Peyer's patch (tissue), 4 donors: ENCODE data around the gene RERE. TPM values are rescaled to one million over a fixed set of nuclear protein-coding genes. Genes with fewer than 3 reads are reported as not detected.

Experiments used
- DNase-seq, 3 donors: peaks; one replicate each; pipeline ENCODE4 v3.0.0-alpha.2; 2017 to 2019
- H3K27ac ChIP-seq, 4 donors: fragments of 200-600 bp; sonication (generic); one replicate each; pipeline ENCODE4 v1.5.1; 2016 to 2019
- H3K27me3 ChIP-seq, 2 donors: fragments of 200-600 bp; sonication (generic); one replicate each; pipeline ENCODE4 v1.5.1; 2019
- H3K36me3 ChIP-seq, 3 donors: fragments of 200-600 bp; sonication (generic); one replicate each; pipeline ENCODE4 v1.5.1; 2016 to 2019
- H3K4me1 ChIP-seq, 4 donors: fragments of 200-600 bp; sonication (generic); one replicate each; pipeline ENCODE4 v1.5.1; 2016 to 2019
- H3K4me3 ChIP-seq, 4 donors: fragments of 200-600 bp; sonication (generic); 1 replicate in 3 of 4; 2 replicates in 1 of 4; pipeline ENCODE4 v1.5.1; 2016 to 2019; ENCODE audit warnings: mild to moderate bottlenecking in 1 of 4
- H3K9me3 ChIP-seq, 4 donors: fragments of 200-600 bp; sonication (generic); one replicate each; pipeline ENCODE4 v1.5.1; 2016 to 2019; ENCODE audit warnings: mild to moderate bottlenecking in 1 of 4
- CTCF ChIP-seq, 6 experiments: fragments of 450-650 bp in 4 of 6; fragments of 200-600 bp in 2 of 6; sonication (generic) in 1 of 6; IDR thresholded peaks; one replicate each; pipeline ENCODE4 v1.5.1; 2017 to 2019; ENCODE audit warnings: antibody characterized with exemption in 6 of 6, mild to moderate bottlenecking in 3 of 6, moderate library complexity in 1 of 6
- POLR2A ChIP-seq, 2 donors: fragments of 450-650 bp; IDR thresholded peaks; one replicate each; pipeline ENCODE4 v1.5.1; 2017; ENCODE audit warnings: antibody characterized with exemption in 2 of 2, mild to moderate bottlenecking in 2 of 2, moderate library complexity in 2 of 2
- small RNA-seq, 2 donors: library from RNA; depleted of rRNA; stranded (forward); fragments of <200 nt; gene quantifications; one replicate each; pipeline ENCODE3, GENCODE V24; 2016
- total RNA-seq, 4 donors: library from RNA; depleted of rRNA; stranded (reverse); fragments of >200 nt; gene quantifications; one replicate each; pipeline ENCODE4 v1.1.0, GENCODE V29; 2016

RERE gene
- total RNA-seq, 4 donors from 2014 or later: 98.5 to 528 (median 110) TPM

DNA sequence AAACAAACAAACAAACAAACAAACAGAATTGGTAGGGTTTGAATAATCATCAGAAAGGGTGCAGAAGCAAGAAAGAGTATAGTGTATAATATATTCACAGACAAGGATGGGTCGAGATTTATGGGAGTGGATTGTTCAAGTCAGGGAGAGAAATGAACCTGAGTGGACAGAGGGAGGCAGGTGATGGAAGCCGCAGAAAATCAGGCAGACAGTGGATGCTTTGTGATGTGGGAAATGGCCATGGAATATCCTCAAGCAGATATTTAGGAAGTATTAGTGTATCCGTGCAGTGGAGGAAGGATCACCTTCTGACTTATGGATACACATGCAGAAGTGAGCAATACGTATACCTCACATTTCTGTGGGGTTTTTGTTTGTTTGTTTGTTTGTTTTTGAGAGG is 513.6 kb downstream of the RERE start:
- Histone ChIP-seq H3K9me3 (no peaks in the 10 kb centered on the region), H3K27me3 (no peaks in the 10 kb centered on the region), H3K36me3 (no peaks in the 10 kb centered on the region), H3K4me1 (no peaks in the 10 kb centered on the region), H3K4me3 (no peak overlapping the region), H3K27ac (no peak overlapping the region)
- DNase-seq: no peak
- TF ChIP-seq POLR2A (IDR thresholded peaks at IDR 0.05) (no peak), CTCF (IDR thresholded peaks at IDR 0.05) (no peak)

GRCh38 chr1:8303141-8303540 is 514.3 kb downstream of the RERE start:
- Histone ChIP-seq H3K36me3 (no peaks in the 10 kb centered on the region), H3K27me3 (no peaks in the 10 kb centered on the region), H3K4me3 (no peak overlapping the region), H3K9me3 (no peaks in the 10 kb centered on the region), H3K27ac (no peak overlapping the region), H3K4me1 (no peaks in the 10 kb centered on the region)
- DNase-seq: no peak
- TF ChIP-seq POLR2A (IDR thresholded peaks at IDR 0.05) (no peak), CTCF (IDR thresholded peaks at IDR 0.05) (no peak)

Small RNA genes within 50 kb of the gene (small RNA-seq; reads per million reads assigned to genes)
- gene MIR6728 (0 to 0.06 reads per million in 2 donors), gene RF00019 (0 reads per million in 2 donors), gene RF00599 (0 reads per million in 2 donors)

Other genes starting within 250 kb of the RERE start
- gene ENO1, start 61.0 kb upstream of the RERE start, total RNA-seq: 100 to 1,000 TPM; 355 to 547 (median 484) TPM
- not detected for gene CA6, start 128.2 kb upstream of the RERE start, total RNA-seq
- 1 to 10 TPM in 1 of 4 donors, not detected in 3; 3.3 TPM for gene SLC2A7, start 208.8 kb upstream of the RERE start, total RNA-seq